ENCODE data around the gene RPL10A.

GRCh38 chr6:35491558-35492257 lies 23.5 kb downstream of the RPL10A start:
- TF ChIP-seq CTCF (optimal IDR thresholded peaks at IDR 0.05 in 1 of 3, IDR thresholded peaks at IDR 0.05 in 1 of 3, conservative IDR thresholded peaks at IDR 0.05 in 1 of 3; ENCODE audit: extremely low read depth in 1 of 3, insufficient read depth in 2 of 3, low read length in 3 of 3) (no peak), EZH2 (IDR thresholded peaks at IDR 0.05; ENCODE audit: low read length) (no peak)
